ENCODE results near the gene C19orf33.
A peak's percentile ranks its signal among the peaks of the same experiment; 100 is the strongest.

C19orf33 gene

GRCh38 chr19:38263689-38264485, 40.2 kb upstream of the C19orf33 start:
- peaks cover 14% of the 10 kb centered on the region for H3K27me3 ChIP-seq (ENCODE audit: insufficient read depth, poor library complexity, severe bottlenecking)
- H3K27ac ChIP-seq (replicated peaks) = no peak overlapping the region
- TF ChIP-seq CTCF (IDR thresholded peaks at IDR 0.05; ENCODE audit: insufficient read depth, low read length) = no peak
- TF ChIP-seq SPI1 (IDR thresholded peaks at IDR 0.05; ENCODE audit: borderline replicate concordance, low read depth) = no peak
- no peak for TF ChIP-seq REST (IDR thresholded peaks at IDR 0.05; ENCODE audit: insufficient replicate concordance, low read depth)
- no peak for TF ChIP-seq POLR2AphosphoS5 (IDR thresholded peaks at IDR 0.05; ENCODE audit: low read depth)
- TF ChIP-seq GABPA (IDR thresholded peaks at IDR 0.05; ENCODE audit: low read depth) = no peak
- DNase-seq (ENCODE audit: low read depth in 1 of 2, low spot score in 1 of 2) = peak; percentile 39 to 43
- H3K4me3 ChIP-seq (replicated peaks; ENCODE audit: insufficient read depth, low read length) = peak overlapping the region; percentile 46

- no peak within 1 kb of the TSS for H3K27ac ChIP-seq (replicated peaks)
- peaks cover 14% of the 10 kb centered on the region for H3K27me3 ChIP-seq (ENCODE audit: insufficient read depth, poor library complexity, severe bottlenecking)
- TF ChIP-seq SPI1 (IDR thresholded peaks at IDR 0.05; ENCODE audit: borderline replicate concordance, low read depth) (no peak), POLR2AphosphoS5 (IDR thresholded peaks at IDR 0.05; ENCODE audit: low read depth) (no peak), CTCF (IDR thresholded peaks at IDR 0.05; ENCODE audit: insufficient read depth, low read length) (no peak), REST (IDR thresholded peaks at IDR 0.05; ENCODE audit: insufficient replicate concordance, low read depth) (no peak), GABPA (IDR thresholded peaks at IDR 0.05; ENCODE audit: low read depth) (no peak)
- DNase-seq (ENCODE audit: low read depth in 1 of 2, low spot score in 1 of 2) = peak in 1 of 2 experiments; percentile 13
- H3K4me3 ChIP-seq (replicated peaks; ENCODE audit: insufficient read depth, low read length) = peak within 1 kb of the TSS; percentile 46
Measured at GRCh38 chr19:38264486-38265212, 39.4 kb upstream of the C19orf33 start, which contains the start of gene SPINT2. Gene SPINT2 (plus strand): TSS chr19:38264573. CDS start chr19:38264893, 320 bp downstream.

GRCh38 chr19:38265213-38265861, 38.7 kb upstream of the C19orf33 start:
- H3K27ac ChIP-seq (replicated peaks) = no peak overlapping the region
- no peak overlapping the region for H3K4me3 ChIP-seq (replicated peaks; ENCODE audit: insufficient read depth, low read length)
- no peak for DNase-seq (ENCODE audit: low read depth in 1 of 2, low spot score in 1 of 2)
- H3K27me3 ChIP-seq (ENCODE audit: insufficient read depth, poor library complexity, severe bottlenecking) = peaks cover 14% of the 10 kb centered on the region
- TF ChIP-seq CTCF (IDR thresholded peaks at IDR 0.05; ENCODE audit: insufficient read depth, low read length) (no peak), GABPA (IDR thresholded peaks at IDR 0.05; ENCODE audit: low read depth) (no peak), SPI1 (IDR thresholded peaks at IDR 0.05; ENCODE audit: borderline replicate concordance, low read depth) (no peak), POLR2AphosphoS5 (IDR thresholded peaks at IDR 0.05; ENCODE audit: low read depth) (no peak), REST (IDR thresholded peaks at IDR 0.05; ENCODE audit: insufficient replicate concordance, low read depth) (no peak)
